ENCODE results near the gene PARVB. TPM values are rescaled to one million over a fixed set of nuclear protein-coding genes. Genes with fewer than 3 reads are reported as not detected.

Gene PARVB
- total RNA-seq, 2 donors from 2014 or later: 4.5 to 11.4 TPM

DNA sequence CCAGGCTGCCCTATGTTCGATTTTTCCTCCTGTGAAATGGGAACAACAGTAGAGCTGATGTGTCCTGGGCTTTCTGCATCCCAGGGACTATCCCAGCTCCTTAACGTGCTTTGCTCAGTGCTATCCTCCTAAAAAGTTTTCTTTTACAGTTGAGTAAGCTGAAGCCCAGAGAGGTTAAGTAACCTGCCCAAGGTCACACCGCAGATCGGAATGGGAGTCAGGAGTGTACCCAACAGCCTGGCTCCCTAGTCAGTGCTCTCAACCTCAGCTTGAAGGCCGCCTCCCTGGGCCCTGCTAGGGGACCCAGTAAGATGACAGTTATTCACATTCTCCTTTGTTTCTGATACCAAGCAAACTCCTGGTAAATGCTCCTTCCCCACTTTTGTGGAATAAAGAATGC, 45.9 kb downstream of the PARVB start:
- no peak overlapping the region for H3K4me3 ChIP-seq
- intact Hi-C loops (cut with DNase I): no loop called here
- no peak for DNase-seq

GRCh38 chr22:44071781-44072326, 47.8 kb downstream of the PARVB start:
- Histone ChIP-seq H3K4me3 (no peak overlapping the region), H3K27ac (no peak overlapping the region), H3K4me1 (no peaks in the 10 kb centered on the region), H3K9me3 (no peaks in the 10 kb centered on the region), H3K9ac (ENCODE audit: low read depth in 2 of 2, low read length in 2 of 2) (no peak overlapping the region), H3K36me3 (no peaks in the 10 kb centered on the region), H3K27me3 (no peaks in the 10 kb centered on the region)
- no peak for DNase-seq
- TF ChIP-seq, protein P1, sequence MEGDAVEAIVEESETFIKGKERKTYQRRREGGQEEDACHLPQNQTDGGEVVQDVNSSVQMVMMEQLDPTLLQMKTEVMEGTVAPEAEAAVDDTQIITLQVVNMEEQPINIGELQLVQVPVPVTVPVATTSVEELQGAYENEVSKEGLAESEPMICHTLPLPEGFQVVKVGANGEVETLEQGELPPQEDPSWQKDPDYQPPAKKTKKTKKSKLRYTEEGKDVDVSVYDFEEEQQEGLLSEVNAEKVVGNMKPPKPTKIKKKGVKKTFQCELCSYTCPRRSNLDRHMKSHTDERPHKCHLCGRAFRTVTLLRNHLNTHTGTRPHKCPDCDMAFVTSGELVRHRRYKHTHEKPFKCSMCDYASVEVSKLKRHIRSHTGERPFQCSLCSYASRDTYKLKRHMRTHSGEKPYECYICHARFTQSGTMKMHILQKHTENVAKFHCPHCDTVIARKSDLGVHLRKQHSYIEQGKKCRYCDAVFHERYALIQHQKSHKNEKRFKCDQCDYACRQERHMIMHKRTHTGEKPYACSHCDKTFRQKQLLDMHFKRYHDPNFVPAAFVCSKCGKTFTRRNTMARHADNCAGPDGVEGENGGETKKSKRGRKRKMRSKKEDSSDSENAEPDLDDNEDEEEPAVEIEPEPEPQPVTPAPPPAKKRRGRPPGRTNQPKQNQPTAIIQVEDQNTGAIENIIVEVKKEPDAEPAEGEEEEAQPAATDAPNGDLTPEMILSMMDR (IDR thresholded peaks at IDR 0.05): no peak
- intact Hi-C loops (cut with DNase I): no loop called here

More for the DNA sequence above, 45.9 kb downstream of the PARVB start:
- Histone ChIP-seq H3K4me1 (no peaks in the 10 kb centered on the region), H3K9ac (ENCODE audit: low read depth in 2 of 2, low read length in 2 of 2) (no peak overlapping the region), H3K36me3 (no peaks in the 10 kb centered on the region), H3K9me3 (no peaks in the 10 kb centered on the region), H3K27me3 (no peaks in the 10 kb centered on the region), H3K27ac (no peak overlapping the region)
- TF ChIP-seq, protein P1 (IDR thresholded peaks at IDR 0.05): no peak

DNA sequence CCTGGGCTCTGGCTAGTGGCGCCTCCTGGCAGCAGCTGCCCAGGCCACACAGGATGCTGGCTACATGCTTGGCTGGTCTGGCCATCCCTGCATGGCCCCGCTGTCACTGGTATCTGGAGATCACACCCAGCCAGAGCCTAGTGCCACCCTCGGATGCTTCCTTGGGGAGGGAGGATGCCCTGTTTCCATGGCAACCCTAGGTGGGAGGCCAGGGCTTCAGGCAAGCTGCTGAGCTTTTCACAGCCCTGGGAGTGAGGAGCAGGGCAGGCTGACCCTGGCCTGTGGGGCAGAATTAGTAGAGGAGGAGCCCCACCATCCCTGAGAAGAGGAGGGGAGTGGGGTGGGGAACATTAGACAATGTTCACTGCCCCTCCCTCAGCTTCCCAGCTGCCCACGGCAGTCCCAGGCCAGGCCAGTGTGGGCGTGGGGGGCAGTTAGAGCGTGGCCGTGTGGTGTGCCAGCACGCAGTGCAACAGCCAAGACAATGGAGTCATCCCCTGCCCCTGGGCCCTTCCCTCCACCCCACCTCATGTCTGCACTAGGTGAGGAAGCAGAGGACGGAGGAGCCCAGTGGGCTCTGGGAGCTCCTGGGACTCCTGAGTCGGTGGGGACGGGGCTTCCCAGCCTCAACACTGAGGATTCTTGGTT, 50.4 kb downstream of the PARVB start:
- no peak overlapping the region for H3K9ac ChIP-seq (ENCODE audit: low read depth in 2 of 2, low read length in 2 of 2)
- DNase-seq: no peak
- no peaks in the 10 kb centered on the region for H3K27me3 ChIP-seq
- H3K36me3 ChIP-seq: no peaks in the 10 kb centered on the region
- no peaks in the 10 kb centered on the region for H3K4me1 ChIP-seq
- intact Hi-C loops (cut with DNase I): no loop called here
- TF ChIP-seq, protein P1 (IDR thresholded peaks at IDR 0.05): no peak
- H3K27ac ChIP-seq: no peak overlapping the region
- no peak overlapping the region for H3K4me3 ChIP-seq
- H3K9me3 ChIP-seq: no peaks in the 10 kb centered on the region

DNA sequence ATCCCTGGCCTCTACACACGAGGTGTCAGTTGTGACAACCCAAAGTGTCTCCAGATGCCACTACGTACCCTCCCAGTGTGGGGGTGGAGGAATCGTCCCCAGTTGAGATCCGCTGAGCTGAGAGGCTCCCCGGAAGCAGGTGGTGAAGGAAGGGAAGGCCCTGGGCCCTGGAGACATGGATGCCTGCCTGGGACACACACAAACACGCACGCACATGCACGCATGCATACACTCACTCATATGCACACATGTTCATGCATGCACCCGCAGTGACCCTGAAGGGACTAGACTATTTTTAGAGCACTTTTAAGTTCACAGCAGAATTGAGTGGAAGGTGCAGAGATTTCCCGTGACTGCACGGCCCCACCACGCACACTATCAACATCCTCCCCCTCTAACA, 50.9 kb downstream of the PARVB start:
- Histone ChIP-seq H3K4me3 (no peak overlapping the region), H3K27ac (no peak overlapping the region), H3K4me1 (no peaks in the 10 kb centered on the region), H3K27me3 (no peaks in the 10 kb centered on the region), H3K9me3 (no peaks in the 10 kb centered on the region), H3K36me3 (no peaks in the 10 kb centered on the region), H3K9ac (ENCODE audit: low read depth in 2 of 2, low read length in 2 of 2) (no peak overlapping the region)
- TF ChIP-seq, protein P1 (IDR thresholded peaks at IDR 0.05): no peak
- intact Hi-C loops (cut with DNase I): no loop called here
- DNase-seq: no peak

GRCh38 chr22:44075670-44076069, 51.6 kb downstream of the PARVB start:
- Histone ChIP-seq H3K27ac (no peak overlapping the region), H3K4me1 (no peaks in the 10 kb centered on the region), H3K36me3 (no peaks in the 10 kb centered on the region), H3K27me3 (no peaks in the 10 kb centered on the region), H3K9ac (ENCODE audit: low read depth in 2 of 2, low read length in 2 of 2) (no peak overlapping the region), H3K9me3 (no peaks in the 10 kb centered on the region), H3K4me3 (no peak overlapping the region)
- TF ChIP-seq, protein P1 (IDR thresholded peaks at IDR 0.05): no peak
- DNase-seq: no peak
- intact Hi-C loops (cut with DNase I): no loop called here

Measured in colonic mucosa (tissue), 4 donors.